H9 (cell line): ENCODE measurements around the gene FBN1. TPM values are rescaled to one million over a fixed set of nuclear protein-coding genes. Genes with fewer than 3 reads are reported as not detected.

Source experiments
- DNase-seq: peaks from one replicate; pipeline ENCODE4 v3.0.0-alpha.2; 2017
- H2AFZ ChIP-seq: one replicate; pipeline ENCODE4 v1.6.1; 2013; ENCODE audit warnings: mild to moderate bottlenecking, low read length, control low read depth, moderate library complexity
- H2AK5ac ChIP-seq: 2 replicates; pipeline ENCODE4 v1.6.1; 2013; ENCODE audit warnings: low read length, control low read depth, mixed read lengths; ENCODE audit not compliant: insufficient read length
- H2BK120ac ChIP-seq: one replicate; pipeline ENCODE4 v1.6.1; 2013; ENCODE audit warnings: low read depth, mild to moderate bottlenecking, low read length, control low read depth, inconsistent platforms; ENCODE audit not compliant: poor library complexity, severe bottlenecking
- H2BK12ac ChIP-seq: 2 replicates; pipeline ENCODE4 v1.6.1; 2013; ENCODE audit warnings: low read length, control low read depth, mixed read lengths, low read depth; ENCODE audit not compliant: insufficient read length
- H2BK15ac ChIP-seq: 2 replicates; pipeline ENCODE4 v1.6.1; 2013; ENCODE audit warnings: low read depth, low read length, control low read depth
- H2BK20ac ChIP-seq: one replicate; pipeline ENCODE4 v1.6.1; 2013; ENCODE audit warnings: low read depth, mild to moderate bottlenecking, low read length, control low read depth, inconsistent platforms; ENCODE audit not compliant: poor library complexity, severe bottlenecking
- H2BK5ac ChIP-seq: 2 replicates; pipeline ENCODE4 v1.6.1; 2013; ENCODE audit warnings: low read length, control low read depth, mixed read lengths; ENCODE audit not compliant: insufficient read length
- H3K14ac ChIP-seq: 2 replicates; pipeline ENCODE4 v1.6.1; 2013; ENCODE audit warnings: low read length, control low read depth; ENCODE audit not compliant: insufficient read depth
- H3K18ac ChIP-seq: 2 replicates; pipeline ENCODE4 v1.6.1; 2013; ENCODE audit warnings: low read depth, mild to moderate bottlenecking, mixed read lengths, low read length, control low read depth; ENCODE audit not compliant: insufficient read length
- H3K23ac ChIP-seq: 2 replicates; pipeline ENCODE4 v1.6.1; 2013; ENCODE audit warnings: low read length, control low read depth, mixed read lengths, low read depth; ENCODE audit not compliant: insufficient read length
- H3K23me2 ChIP-seq: 2 replicates; pipeline ENCODE4 v1.6.1; 2013; ENCODE audit warnings: low read depth, mild to moderate bottlenecking, mixed read lengths, low read length, control low read depth; ENCODE audit not compliant: insufficient read length, poor library complexity, severe bottlenecking
- H3K27ac ChIP-seq: 2 replicates; pipeline ENCODE4 v1.5.1; 2013; ENCODE audit warnings: low read length, control low read depth, mixed read lengths, low read depth; ENCODE audit not compliant: insufficient read length
- H3K27me3 ChIP-seq: 2 replicates; pipeline ENCODE4 v1.6.1; 2013; ENCODE audit warnings: low read length, control low read depth, inconsistent platforms; ENCODE audit not compliant: insufficient read depth
- H3K4ac ChIP-seq: 2 replicates; pipeline ENCODE4 v1.6.1; 2013; ENCODE audit warnings: low read depth, mild to moderate bottlenecking, control low read depth, inconsistent platforms, low read length, moderate library complexity
- H3K4me1 ChIP-seq: 2 replicates; pipeline ENCODE4 v1.6.1; 2013; ENCODE audit warnings: low read length, control low read depth, inconsistent platforms; ENCODE audit not compliant: insufficient read depth
- H3K4me2 ChIP-seq: 2 replicates; pipeline ENCODE4 v1.6.1; 2013; ENCODE audit warnings: low read length, control low read depth, mixed read lengths; ENCODE audit not compliant: insufficient read length, insufficient read depth
- H3K56ac ChIP-seq: 2 replicates; pipeline ENCODE4 v1.6.1; 2013; ENCODE audit warnings: low read depth, mild to moderate bottlenecking, mixed read lengths, low read length, control low read depth; ENCODE audit not compliant: insufficient read length
- H3K79me1 ChIP-seq: 2 replicates; pipeline ENCODE4 v1.6.1; 2013; ENCODE audit warnings: low read depth, mild to moderate bottlenecking, moderate library complexity, low read length, control low read depth, inconsistent platforms; ENCODE audit not compliant: insufficient read depth, poor library complexity, severe bottlenecking
- H3K79me2 ChIP-seq: 2 replicates; pipeline ENCODE4 v1.6.1; 2013; ENCODE audit warnings: low read length, control low read depth, inconsistent platforms; ENCODE audit not compliant: insufficient read depth
- H3K9ac ChIP-seq: 2 replicates; pipeline ENCODE4 v1.6.1; 2013; ENCODE audit warnings: low read length, control low read depth, mixed read lengths; ENCODE audit not compliant: insufficient read length; ENCODE audit errors: extremely low read depth
- H3K9me3 ChIP-seq: one replicate; pipeline ENCODE4 v1.6.1; 2013; ENCODE audit warnings: low read depth, low read length, inconsistent platforms; ENCODE audit not compliant: control insufficient read depth
- H3T11ph ChIP-seq: one replicate; pipeline ENCODE4 v1.6.1; 2013; ENCODE audit warnings: mild to moderate bottlenecking, low read length, control low read depth, inconsistent platforms
- H4K20me1 ChIP-seq: one replicate; pipeline ENCODE4 v1.6.1; 2013; ENCODE audit not compliant: control insufficient read depth, insufficient read length, insufficient read depth
- H4K5ac ChIP-seq: 2 replicates; pipeline ENCODE4 v1.6.1; 2013; ENCODE audit warnings: low read depth, mild to moderate bottlenecking, mixed read lengths, low read length, control low read depth; ENCODE audit not compliant: insufficient read length
- H4K8ac ChIP-seq: replicated peaks from 2 replicates; pipeline ENCODE4 v1.6.1; 2013; ENCODE audit warnings: low read length, control low read depth, mixed read lengths, low read depth; ENCODE audit not compliant: insufficient read length
- H4K91ac ChIP-seq: 2 replicates; pipeline ENCODE4 v1.6.1; 2013; ENCODE audit warnings: low read depth, mild to moderate bottlenecking, moderate library complexity, mixed read lengths, low read length, control low read depth; ENCODE audit not compliant: insufficient read length
- H3K27ac Mint-ChIP-seq, 3 experiments: 2 replicates in 2 of 3; 3 replicates in 1 of 3; pipeline ENCODE4 v1.8.0; 2020 to 2021; ENCODE audit warnings: mixed read lengths in 3 of 3, mild to moderate bottlenecking in 1 of 3, moderate library complexity in 1 of 3
- H3K27me3 Mint-ChIP-seq: 2 replicates; pipeline ENCODE4 v1.8.0; 2021; ENCODE audit warnings: low read depth, mild to moderate bottlenecking, moderate library complexity, mixed read lengths
- H3K36me3 Mint-ChIP-seq, 3 experiments: 2 replicates in 2 of 3; 3 replicates in 1 of 3; pipeline ENCODE4 v1.8.0; 2020 to 2021; ENCODE audit warnings: low read depth in 3 of 3, mixed read lengths in 3 of 3; ENCODE audit not compliant: insufficient read depth in 1 of 3
- H3K4me1 Mint-ChIP-seq, 2 experiments: 2 replicates each; pipeline ENCODE4 v1.8.0; 2020; ENCODE audit warnings: mixed read lengths in 2 of 2
- H3K4me3 Mint-ChIP-seq, 2 experiments: 2 replicates in 1 of 2; 3 replicates in 1 of 2; pipeline ENCODE4 v1.8.0; 2020 to 2021; ENCODE audit warnings: mild to moderate bottlenecking in 2 of 2, mixed read lengths in 2 of 2, moderate library complexity in 1 of 2
- H3K9me3 Mint-ChIP-seq, 2 experiments: 2 replicates in 1 of 2; 3 replicates in 1 of 2; pipeline ENCODE4 v1.8.0; 2020; ENCODE audit warnings: mild to moderate bottlenecking in 2 of 2, mixed read lengths in 2 of 2, moderate library complexity in 1 of 2
- WGBS: extraction: QIAGEN DNeasy Blood & Tissue Kit; methylation state at CpG from one replicate; pipeline ENCODE4 v1.1.7; 2013; ENCODE audit warnings: missing lambda C conversion rate, low lambda C conversion rate, mixed read lengths; ENCODE audit not compliant: insufficient read length; ENCODE audit errors: extremely low coverage; 5-methylcytosine and 5-hydroxymethylcytosine counted together
- total RNA-seq: library from RNA; stranded (reverse); gene quantifications from 2 replicates; pipeline ENCODE4 v1.2.1, GENCODE V29; 2021
- TF ChIP-seq, protein P1 (sequence below): fragments of 200-600 bp; sonication (generic); conservative IDR thresholded peaks from 3 replicates; pipeline ENCODE4 v1.8.0; 2021; ENCODE audit warnings: antibody characterized with exemption, mild to moderate bottlenecking

FBN1 gene
- total RNA-seq, 1 experiment from 2014 or later = 3.6 TPM

DNA sequence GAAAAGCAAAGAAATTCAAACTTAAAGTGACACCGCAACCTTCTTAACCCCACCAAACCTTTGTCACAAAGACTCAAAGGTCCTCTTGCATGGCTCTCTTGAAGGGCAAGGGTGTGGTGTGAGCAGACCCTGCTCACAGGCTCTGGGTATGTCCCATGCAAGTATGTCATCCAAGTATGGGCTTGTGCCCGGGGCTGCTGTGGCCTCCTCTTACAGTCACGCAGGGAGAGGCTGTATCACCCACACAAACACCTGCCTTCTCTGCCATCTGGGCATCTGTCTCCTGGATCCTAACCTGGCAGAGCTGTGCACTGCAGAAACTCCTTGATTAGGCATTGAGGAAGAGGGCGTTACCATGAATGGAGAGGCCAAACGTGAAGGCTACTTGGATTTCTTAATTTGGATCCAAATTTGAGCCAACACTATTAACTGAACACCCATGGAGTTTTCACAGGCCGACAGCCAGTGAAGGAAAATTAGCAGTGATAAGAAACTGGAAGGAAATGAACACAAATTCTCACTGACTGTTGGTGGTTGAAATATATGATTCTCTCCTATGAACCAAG is 167.6 kb downstream of the FBN1 start:
- no peak overlapping the region for H3K14ac ChIP-seq
- no peak for DNase-seq
- no peak overlapping the region for H3K4ac ChIP-seq
- no peak overlapping the region for H2BK15ac ChIP-seq
- H3K27me3 Mint-ChIP-seq = no peaks in the 10 kb centered on the region
- no peak overlapping the region for H3K18ac ChIP-seq
- H3K27ac Mint-ChIP-seq = 0 out of 7 replicates have a peak overlapping the region, but pooled peaks of 1 of the 3 experiments have one; percentile 59
- H2BK12ac ChIP-seq = no peak overlapping the region
- H3K79me1 ChIP-seq = no peaks in the 10 kb centered on the region
- WGBS = no CpG with 5 or more reads among the region's 6 CpGs
- no peaks in the 10 kb centered on the region for H3K4me1 ChIP-seq
- no peak overlapping the region for H4K5ac ChIP-seq
- H3T11ph ChIP-seq = no peak overlapping the region
- no peak overlapping the region for H2AK5ac ChIP-seq
- H4K8ac ChIP-seq = no peak overlapping the region
- no peaks in the 10 kb centered on the region for H3K27me3 ChIP-seq
- H3K79me2 ChIP-seq = no peaks in the 10 kb centered on the region
- peaks cover 34 to 49% of the 10 kb centered on the region in 2 experiments for H3K4me1 Mint-ChIP-seq
- no peak overlapping the region for H3K27ac ChIP-seq
- H3K9ac ChIP-seq = no peak overlapping the region
- no peaks in the 10 kb centered on the region for H3K23me2 ChIP-seq
- no peak overlapping the region for H2BK20ac ChIP-seq
- no peak overlapping the region for H4K91ac ChIP-seq
- no peaks in the 10 kb centered on the region for H4K20me1 ChIP-seq
- no peaks in the 10 kb centered on the region for H3K9me3 ChIP-seq
- H3K36me3 Mint-ChIP-seq = no peaks in the 10 kb centered on the region
- no peak overlapping the region for H3K4me3 Mint-ChIP-seq
- no peak overlapping the region for H3K4me2 ChIP-seq
- H2BK120ac ChIP-seq = no peak overlapping the region
- no peak overlapping the region for H3K56ac ChIP-seq
- TF ChIP-seq, protein P1, sequence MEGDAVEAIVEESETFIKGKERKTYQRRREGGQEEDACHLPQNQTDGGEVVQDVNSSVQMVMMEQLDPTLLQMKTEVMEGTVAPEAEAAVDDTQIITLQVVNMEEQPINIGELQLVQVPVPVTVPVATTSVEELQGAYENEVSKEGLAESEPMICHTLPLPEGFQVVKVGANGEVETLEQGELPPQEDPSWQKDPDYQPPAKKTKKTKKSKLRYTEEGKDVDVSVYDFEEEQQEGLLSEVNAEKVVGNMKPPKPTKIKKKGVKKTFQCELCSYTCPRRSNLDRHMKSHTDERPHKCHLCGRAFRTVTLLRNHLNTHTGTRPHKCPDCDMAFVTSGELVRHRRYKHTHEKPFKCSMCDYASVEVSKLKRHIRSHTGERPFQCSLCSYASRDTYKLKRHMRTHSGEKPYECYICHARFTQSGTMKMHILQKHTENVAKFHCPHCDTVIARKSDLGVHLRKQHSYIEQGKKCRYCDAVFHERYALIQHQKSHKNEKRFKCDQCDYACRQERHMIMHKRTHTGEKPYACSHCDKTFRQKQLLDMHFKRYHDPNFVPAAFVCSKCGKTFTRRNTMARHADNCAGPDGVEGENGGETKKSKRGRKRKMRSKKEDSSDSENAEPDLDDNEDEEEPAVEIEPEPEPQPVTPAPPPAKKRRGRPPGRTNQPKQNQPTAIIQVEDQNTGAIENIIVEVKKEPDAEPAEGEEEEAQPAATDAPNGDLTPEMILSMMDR = no peak
- no peak overlapping the region for H3K23ac ChIP-seq
- H2BK5ac ChIP-seq = no peak overlapping the region
- no peak overlapping the region for H2AFZ ChIP-seq
- H3K9me3 Mint-ChIP-seq = no peaks in the 10 kb centered on the region
